ENCODE measurements around the gene DGUOK.

DGUOK gene

GRCh38 chr2:73983322-73984202, 56.9 kb downstream of the DGUOK start:
- no peak for DNase-seq

GRCh38 chr2:73984203-73984921, 57.7 kb downstream of the DGUOK start, which contains the start of gene TET3:
TSS of gene TET3 (plus strand) at chr2:73984910. CDS start at chr2:73986404, 1,494 bp downstream.
- DNase-seq, result peak; percentile 14

- DNase-seq, result no peak
These were observed 58.2 kb downstream of the DGUOK start for GRCh38 chr2:73984922-73985307.

- DNase-seq, result peak; percentile 11
These were observed 58.8 kb downstream of the DGUOK start for GRCh38 chr2:73985308-73986084.

GRCh38 chr2:73986085-73986681, 59.5 kb downstream of the DGUOK start:
- no peak for DNase-seq

- no peak for DNase-seq
These were observed 60.6 kb downstream of the DGUOK start for GRCh38 chr2:73987109-73987947.

GRCh38 chr2:73987948-73988700, 61.4 kb downstream of the DGUOK start:
- DNase-seq, result no peak

- no peak for DNase-seq
These were observed 63.3 kb downstream of the DGUOK start for GRCh38 chr2:73989972-73990371.

GRCh38 chr2:73990531-73990930, 63.9 kb downstream of the DGUOK start:
- no peak for DNase-seq

- DNase-seq, result no peak
These were observed 65.4 kb downstream of the DGUOK start for GRCh38 chr2:73992036-73992435.

GRCh38 chr2:73993376-73993775, 66.7 kb downstream of the DGUOK start:
- no peak for DNase-seq

- no peak for DNase-seq
These were observed 67.1 kb downstream of the DGUOK start for GRCh38 chr2:73993778-73994177.

GRCh38 chr2:73994178-73994831, 67.6 kb downstream of the DGUOK start:
- DNase-seq, result no peak

GRCh38 chr2:73995810-73996209, 69.1 kb downstream of the DGUOK start:
- no peak for DNase-seq

GRCh38 chr2:73997813-73998212, 71.1 kb downstream of the DGUOK start:
- DNase-seq, result no peak

- DNase-seq, result no peak
These were observed 71.8 kb downstream of the DGUOK start for GRCh38 chr2:73998451-73998850.

- no peak for DNase-seq
These were observed 72.3 kb downstream of the DGUOK start for GRCh38 chr2:73998933-73999332.

GRCh38 chr2:73999881-74000597, 73.4 kb downstream of the DGUOK start:
- no peak for DNase-seq

GRCh38 chr2:74000666-74001065, 74.0 kb downstream of the DGUOK start:
- DNase-seq, result no peak

GRCh38 chr2:74001121-74001520, 74.4 kb downstream of the DGUOK start:
- DNase-seq, result no peak
